ENCODE measurements around the gene PRDM16. TPM values are rescaled to one million over a fixed set of nuclear protein-coding genes. Genes with fewer than 3 reads are reported as not detected.

The PRDM16 gene
- total and polyA plus RNA-seq, 2 of the 13 experiments (the other 11 are each of a cell fraction or from before 2014, with no cell fraction given) = 0.15 to 0.81 TPM

- H3K27me3 ChIP-seq (ENCODE audit: control insufficient read depth in 1 of 2, insufficient read depth in 2 of 2, low read length in 2 of 2) = no peaks in the 10 kb centered on the region
- H3K79me2 ChIP-seq (ENCODE audit: insufficient read depth, low read length) = no peaks in the 10 kb centered on the region
- no peak overlapping the region for H3K4me3 ChIP-seq (replicated peaks in 1 of 3; ENCODE audit: insufficient read depth in 1 of 3, low read depth in 2 of 3, low read length in 3 of 3)
- no peak overlapping the region for H3K27ac ChIP-seq (ENCODE audit: extremely low read length, insufficient read depth, low read length)
- H3K9me3 ChIP-seq (ENCODE audit: low read length) = no peaks in the 10 kb centered on the region
- CTCF ChIA-PET (ENCODE audit: low intra/inter-chr PET ratio, low total read pairs) = no interaction called here
- WGBS (ENCODE audit: low lambda C conversion rate) = 95% methylated on average over 13 of the region's 15 CpGs
- H3K9ac ChIP-seq (ENCODE audit: insufficient read depth, low read depth, low read length) = no peak overlapping the region
- H4K20me1 ChIP-seq (ENCODE audit: insufficient read depth, low read length) = no peaks in the 10 kb centered on the region
- peaks cover 5 to 14% of the 10 kb centered on the region in 2 experiments; a peak in 3 of 5 replicates for H3K36me3 ChIP-seq (replicated peaks in 1 of 2; ENCODE audit: control insufficient read depth in 1 of 2, insufficient read depth in 2 of 2, low read length in 2 of 2)
- no peak overlapping the region for H3K4me2 ChIP-seq (ENCODE audit: low read depth, low read length)
- FAIRE-seq (no peak), ATAC-seq (no peak), DNase-seq (ENCODE audit: low spot score) (no peak)
- POLR2A ChIA-PET = interaction anchor here (1.1 to 3.6 kb wide), 4 partner anchors 10 to 28 kb away, joined by 3 to 20 read pairs (median 12); no protein-coding TSS in a partner anchor
- H2AFZ ChIP-seq (ENCODE audit: low read length) = no peak overlapping the region
- intact Hi-C loops (cut with micrococcal nuclease; ENCODE audit: unreplicated experiment) = no loop called here
- BruUV-seq (replicated peaks) = no TSS peak
- in situ Hi-C loops (cut with HindIII; ENCODE audit: extremely low pct_ligation_motif_present, low pct_unique_long_range_greater_than_20kb) = loop anchor here (5.0 kb wide), 2 partner anchors 39 to 141 kb away; no protein-coding TSS in a partner anchor
- peaks cover 40% of the 10 kb centered on the region for H3K4me1 ChIP-seq (ENCODE audit: insufficient read depth, low read length)
- no peak for TF ChIP-seq ZNF496 (CRISPR knock-in tag; IDR thresholded peaks at IDR 0.05; ENCODE audit: insufficient replicate concordance)
- TF ChIP-seq ZNF331 (CRISPR knock-in tag; IDR thresholded peaks at IDR 0.05) = no peak
- TF ChIP-seq ZNF709 (CRISPR knock-in tag; IDR thresholded peaks at IDR 0.05) = no peak
- TF ChIP-seq GATA4 (IDR thresholded peaks at IDR 0.05; ENCODE audit: borderline replicate concordance, low read depth) = no peak
- no peak for TF ChIP-seq ZNF7 (CRISPR knock-in tag; IDR thresholded peaks at IDR 0.05)
- no peak for TF ChIP-seq MAZ (IDR thresholded peaks at IDR 0.05; ENCODE audit: borderline replicate concordance, low read depth, low read length)
- no peak for TF ChIP-seq MAZ (CRISPR knock-in tag; IDR thresholded peaks at IDR 0.05; ENCODE audit: low read depth)
- TF ChIP-seq ZNF280B (CRISPR knock-in tag; IDR thresholded peaks at IDR 0.05; ENCODE audit: borderline replicate concordance) = no peak
- no peak for TF ChIP-seq SALL1 (CRISPR knock-in tag; IDR thresholded peaks at IDR 0.05)
- no peak for TF ChIP-seq DMTF1 (CRISPR knock-in tag; IDR thresholded peaks at IDR 0.05)
- TF ChIP-seq ARNT2 (CRISPR knock-in tag; IDR thresholded peaks at IDR 0.05; ENCODE audit: low read depth) = no peak
- TF ChIP-seq ZNF251 (CRISPR knock-in tag; IDR thresholded peaks at IDR 0.05) = no peak
These were observed 412.0 kb downstream of the PRDM16 start for GRCh38 chr1:3481046-3481445.
